Fibroblast of lung (primary cell): ENCODE measurements around the gene AGBL4. TPM values are rescaled to one million over a fixed set of nuclear protein-coding genes. Genes with fewer than 3 reads are reported as not detected.

Source experiments
- DNase-seq, 2 donors: peaks; one replicate each; pipeline versions ENCODE4 v3.0.0 to v3.0.0-alpha.2; 2010; ENCODE audit warnings: low read depth in 2 of 2
- H2AFZ ChIP-seq: 2 replicates; pipeline ENCODE4 v1.5.1; 2012; ENCODE audit warnings: low read length, control low read depth, inconsistent platforms
- H3K27ac ChIP-seq: 2 replicates; pipeline ENCODE4 v1.5.1; 2011; ENCODE audit warnings: low read length, control low read depth; ENCODE audit not compliant: insufficient read depth
- H3K27me3 ChIP-seq: 2 replicates; pipeline ENCODE4 v1.5.1; 2011; ENCODE audit warnings: mild to moderate bottlenecking, low read length; ENCODE audit not compliant: control insufficient read depth, insufficient read depth
- H3K36me3 ChIP-seq: 2 replicates; pipeline ENCODE4 v1.5.1; 2011; ENCODE audit warnings: low read length; ENCODE audit not compliant: control insufficient read depth, insufficient read depth
- H3K4me1 ChIP-seq: 2 replicates; pipeline ENCODE4 v1.5.1; 2011; ENCODE audit warnings: low read length; ENCODE audit not compliant: control insufficient read depth, insufficient read depth; ENCODE audit errors: extremely low read depth
- H3K4me2 ChIP-seq: 2 replicates; pipeline ENCODE4 v1.5.1; 2011; ENCODE audit warnings: low read length, control low read depth; ENCODE audit not compliant: insufficient read depth; ENCODE audit errors: extremely low read depth
- H3K4me3 ChIP-seq, 4 experiments: fragments of 200-600 bp in 1 of 4; sonication (generic) in 1 of 4; replicated peaks in 1 of 4; 2 replicates each; pipeline ENCODE4 v1.5.1; 2011 to 2016; ENCODE audit warnings: low read length in 4 of 4, low read depth in 3 of 4, mild to moderate bottlenecking in 3 of 4, control low read depth in 2 of 4, inconsistent platforms in 1 of 4, mixed read lengths in 1 of 4; ENCODE audit not compliant: insufficient read depth in 1 of 4; ENCODE audit errors: control extremely low read depth in 1 of 4
- H3K79me2 ChIP-seq: 2 replicates; pipeline ENCODE4 v1.5.1; 2012; ENCODE audit warnings: mild to moderate bottlenecking, low read length, inconsistent platforms; ENCODE audit not compliant: control insufficient read depth, insufficient read depth
- H3K9ac ChIP-seq: 2 replicates; pipeline ENCODE4 v1.5.1; 2011; ENCODE audit warnings: mild to moderate bottlenecking, low read length, control low read depth; ENCODE audit not compliant: insufficient read depth
- H3K9me3 ChIP-seq: 2 replicates; pipeline ENCODE4 v1.5.1; 2012; ENCODE audit warnings: low read depth, low read length; ENCODE audit not compliant: control insufficient read depth, insufficient read depth
- H4K20me1 ChIP-seq: 2 replicates; pipeline ENCODE4 v1.5.1; 2011; ENCODE audit warnings: low read length; ENCODE audit not compliant: control insufficient read depth, insufficient read depth; ENCODE audit errors: extremely low read depth
- CTCF ChIP-seq, 2 donors: IDR thresholded peaks in 1 of 2; conservative IDR thresholded peaks in 1 of 2; 1 replicate in 1 of 2; 2 replicates in 1 of 2; pipeline ENCODE4 v1.5.1; 2011 to 2012; ENCODE audit warnings: low read length in 2 of 2, control low read depth in 1 of 2, inconsistent platforms in 1 of 2, low read depth in 1 of 2, mild to moderate bottlenecking in 1 of 2
- EZH2 ChIP-seq: IDR thresholded peaks from 2 replicates; pipeline ENCODE4 v1.5.1; 2012; ENCODE audit warnings: low read length, control low read depth, mild to moderate bottlenecking; ENCODE audit errors: missing control alignments
- polyA plus RNA-seq, 2 donors: library from polyadenylated mRNA; depleted of rRNA in 1 of 2; stranded (reverse) in 1 of 2; unstranded in 1 of 2; fragments of >200 nt; gene quantifications; 2 replicates each; pipeline ENCODE4 v1.2.1, GENCODE V29; 2011 to 2012; ENCODE audit warnings: missing spikeins in 1 of 2
- total RNA-seq: library from RNA; depleted of rRNA; stranded (reverse); fragments of >200 nt; gene quantifications from 2 replicates; pipeline ENCODE4 v1.2.1, GENCODE V29; 2014

The AGBL4 gene
- total and polyA plus RNA-seq, 2 donors (not counting 1 experiment from before 2014, with no cell fraction given), result not detected

- no peaks in the 10 kb centered on the region for H3K4me1 ChIP-seq
- H3K79me2 ChIP-seq, result no peaks in the 10 kb centered on the region
- H3K9ac ChIP-seq, result no peak overlapping the region
- no peaks in the 10 kb centered on the region for H3K36me3 ChIP-seq
- no peak overlapping the region for H3K4me3 ChIP-seq
- H3K9me3 ChIP-seq, result no peaks in the 10 kb centered on the region
- no peaks in the 10 kb centered on the region for H3K27me3 ChIP-seq
- H3K4me2 ChIP-seq, result no peak overlapping the region
- H4K20me1 ChIP-seq, result no peaks in the 10 kb centered on the region
- H2AFZ ChIP-seq, result no peak overlapping the region
- H3K27ac ChIP-seq, result no peak overlapping the region
- TF ChIP-seq CTCF (conservative IDR thresholded peaks at IDR 0.05 in 1 of 2, IDR thresholded peaks at IDR 0.05 in 1 of 2; ENCODE audit: low read depth in 1 of 2, low read length in 2 of 2) (no peak), EZH2 (no peak)
- DNase-seq, result peak; percentile 61 to 66
Measured at GRCh38 chr1:48859456-48859855, 1164.3 kb downstream of the AGBL4 start.

GRCh38 chr1:48858200-48858920 is 1165.4 kb downstream of the AGBL4 start:
- H2AFZ ChIP-seq, result no peak overlapping the region
- H3K4me1 ChIP-seq, result no peaks in the 10 kb centered on the region
- no peak overlapping the region for H3K4me3 ChIP-seq
- DNase-seq, result no peak
- no peak overlapping the region for H3K9ac ChIP-seq
- H3K27ac ChIP-seq, result no peak overlapping the region
- no peaks in the 10 kb centered on the region for H3K27me3 ChIP-seq
- H4K20me1 ChIP-seq, result no peaks in the 10 kb centered on the region
- no peaks in the 10 kb centered on the region for H3K79me2 ChIP-seq
- no peaks in the 10 kb centered on the region for H3K9me3 ChIP-seq
- TF ChIP-seq EZH2 (no peak), CTCF (conservative IDR thresholded peaks at IDR 0.05 in 1 of 2, IDR thresholded peaks at IDR 0.05 in 1 of 2; ENCODE audit: low read depth in 1 of 2, low read length in 2 of 2) (no peak)
- no peak overlapping the region for H3K4me2 ChIP-seq
- H3K36me3 ChIP-seq, result no peaks in the 10 kb centered on the region

- Histone ChIP-seq H3K4me2 (no peak overlapping the region), H3K4me1 (no peaks in the 10 kb centered on the region), H3K79me2 (no peaks in the 10 kb centered on the region), H3K27ac (no peak overlapping the region), H3K9ac (no peak overlapping the region), H3K36me3 (no peaks in the 10 kb centered on the region), H3K27me3 (no peaks in the 10 kb centered on the region), H3K4me3 (no peak overlapping the region), H4K20me1 (no peaks in the 10 kb centered on the region), H3K9me3 (no peaks in the 10 kb centered on the region), H2AFZ (no peak overlapping the region)
- TF ChIP-seq CTCF (conservative IDR thresholded peaks at IDR 0.05 in 1 of 2, IDR thresholded peaks at IDR 0.05 in 1 of 2; ENCODE audit: low read depth in 1 of 2, low read length in 2 of 2) (no peak), EZH2 (no peak)
- peak; percentile 86 to 89 for DNase-seq
Measured at GRCh38 chr1:48853006-48853405, 1170.7 kb downstream of the AGBL4 start.
